ENCODE measurements around the gene DHDDS. TPM values are rescaled to one million over a fixed set of nuclear protein-coding genes. Genes with fewer than 3 reads are reported as not detected.
"Not testable (repeated sequence)": the region's sequence is repeated elsewhere in the genome, so short reads cannot be mapped to it uniquely, and the experiment has no call there.

Gene DHDDS
- total RNA-seq = 41.7 and 53.6 TPM in 2 replicates

- DNase-seq (ENCODE audit: low read depth, low spot score) = peak; percentile 92
Measured at GRCh38 chr1:26431979-26432695, at the start of gene DHDDS. Gene DHDDS, plus strand, starts transcription at chr1:26432321. Its CDS starts 625 bp downstream, at chr1:26432946.

- no peak for DNase-seq (ENCODE audit: low read depth, low spot score)
Measured at GRCh38 chr1:26384076-26384475, 48.0 kb upstream of the DHDDS start.

- DNase-seq (ENCODE audit: low read depth, low spot score) = not testable (repeated sequence)
Measured at GRCh38 chr1:26385063-26385462, 47.1 kb upstream of the DHDDS start.

- no peak for DNase-seq (ENCODE audit: low read depth, low spot score)
Measured at GRCh38 chr1:26387447-26387846, 44.7 kb upstream of the DHDDS start.

GRCh38 chr1:26388791-26389445 lies 43.2 kb upstream of the DHDDS start:
- DNase-seq (ENCODE audit: low read depth, low spot score) = no peak

- no peak for DNase-seq (ENCODE audit: low read depth, low spot score)
Measured at GRCh38 chr1:26389604-26390247, 42.4 kb upstream of the DHDDS start.

GRCh38 chr1:26391450-26391849 lies 40.7 kb upstream of the DHDDS start:
- DNase-seq (ENCODE audit: low read depth, low spot score) = no peak

- no peak for DNase-seq (ENCODE audit: low read depth, low spot score)
Measured at GRCh38 chr1:26395754-26396153, 36.4 kb upstream of the DHDDS start.

GRCh38 chr1:26399034-26399433 lies 33.1 kb upstream of the DHDDS start:
- no peak for DNase-seq (ENCODE audit: low read depth, low spot score)

GRCh38 chr1:26401891-26402290 lies 30.2 kb upstream of the DHDDS start:
- DNase-seq (ENCODE audit: low read depth, low spot score) = no peak

- no peak for DNase-seq (ENCODE audit: low read depth, low spot score)
Measured at GRCh38 chr1:26403656-26404055, 28.5 kb upstream of the DHDDS start.

- DNase-seq (ENCODE audit: low read depth, low spot score) = no peak
Measured at GRCh38 chr1:26404641-26405040, 27.5 kb upstream of the DHDDS start.

- no peak for DNase-seq (ENCODE audit: low read depth, low spot score)
Measured at GRCh38 chr1:26405281-26405915, 26.7 kb upstream of the DHDDS start.

GRCh38 chr1:26408604-26409003 lies 23.5 kb upstream of the DHDDS start:
- peak; percentile 26 for DNase-seq (ENCODE audit: low read depth, low spot score)

GRCh38 chr1:26409191-26409807 lies 22.8 kb upstream of the DHDDS start:
- no peak for DNase-seq (ENCODE audit: low read depth, low spot score)

- DNase-seq (ENCODE audit: low read depth, low spot score) = no peak
Measured at GRCh38 chr1:26410706-26411623, 21.2 kb upstream of the DHDDS start, which contains the start of gene LIN28A. Gene LIN28A, plus strand, starts transcription at chr1:26410817. Its CDS starts 75 bp downstream, at chr1:26410892.

- DNase-seq (ENCODE audit: low read depth, low spot score) = no peak
Measured at GRCh38 chr1:26411624-26412074, 20.5 kb upstream of the DHDDS start.

GRCh38 chr1:26412180-26412840 lies 19.8 kb upstream of the DHDDS start:
- DNase-seq (ENCODE audit: low read depth, low spot score) = no peak

GRCh38 chr1:26413031-26413430 lies 19.1 kb upstream of the DHDDS start:
- no peak for DNase-seq (ENCODE audit: low read depth, low spot score)
